GM12872 (cell line): Measurements from ENCODE around the gene NYNRIN.

ENCODE experiments used
- CTCF ChIP-seq: IDR thresholded peaks from 3 replicates; pipeline ENCODE4 v1.5.1; 2011; ENCODE audit warnings: low read depth, mild to moderate bottlenecking, low read length, moderate library complexity; ENCODE audit not compliant: insufficient read depth

NYNRIN gene

DNA sequence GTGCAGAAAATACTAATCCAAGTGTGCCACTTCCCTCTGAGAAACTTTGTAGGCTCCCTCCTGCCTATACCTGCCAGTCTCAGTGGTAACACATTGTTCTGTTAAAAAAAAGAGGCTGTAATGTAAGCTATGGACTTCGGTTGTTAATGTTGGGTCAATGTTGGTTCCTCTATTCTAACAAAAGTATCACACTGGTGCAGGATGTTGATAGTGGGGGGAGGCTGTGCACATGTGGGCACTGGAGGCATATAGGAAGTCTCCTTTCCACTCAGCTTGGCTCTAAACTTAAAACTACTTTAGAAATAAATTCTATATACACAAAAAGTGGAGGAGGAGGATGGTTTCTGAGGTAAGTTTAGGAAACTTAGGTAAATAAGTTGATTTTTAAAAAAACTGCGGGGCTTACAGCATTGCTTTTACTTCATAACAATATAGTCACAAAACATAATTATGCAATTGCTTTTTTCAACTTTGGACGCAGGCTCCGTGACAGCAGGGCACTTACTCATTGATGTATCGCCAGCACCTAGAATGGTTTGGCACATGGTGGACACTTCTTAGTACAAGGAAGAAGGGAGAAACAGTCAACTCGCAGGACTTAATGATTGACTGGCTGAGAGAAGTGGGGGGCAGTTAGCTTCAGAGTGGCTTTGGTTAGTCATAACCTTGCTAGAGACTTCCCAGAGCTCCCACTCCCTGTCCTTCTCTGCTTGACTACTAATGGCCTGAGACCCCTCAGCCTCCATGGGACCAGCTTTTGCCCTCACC, 7.9 kb upstream of the NYNRIN start:
- no peak for TF ChIP-seq CTCF

DNA sequence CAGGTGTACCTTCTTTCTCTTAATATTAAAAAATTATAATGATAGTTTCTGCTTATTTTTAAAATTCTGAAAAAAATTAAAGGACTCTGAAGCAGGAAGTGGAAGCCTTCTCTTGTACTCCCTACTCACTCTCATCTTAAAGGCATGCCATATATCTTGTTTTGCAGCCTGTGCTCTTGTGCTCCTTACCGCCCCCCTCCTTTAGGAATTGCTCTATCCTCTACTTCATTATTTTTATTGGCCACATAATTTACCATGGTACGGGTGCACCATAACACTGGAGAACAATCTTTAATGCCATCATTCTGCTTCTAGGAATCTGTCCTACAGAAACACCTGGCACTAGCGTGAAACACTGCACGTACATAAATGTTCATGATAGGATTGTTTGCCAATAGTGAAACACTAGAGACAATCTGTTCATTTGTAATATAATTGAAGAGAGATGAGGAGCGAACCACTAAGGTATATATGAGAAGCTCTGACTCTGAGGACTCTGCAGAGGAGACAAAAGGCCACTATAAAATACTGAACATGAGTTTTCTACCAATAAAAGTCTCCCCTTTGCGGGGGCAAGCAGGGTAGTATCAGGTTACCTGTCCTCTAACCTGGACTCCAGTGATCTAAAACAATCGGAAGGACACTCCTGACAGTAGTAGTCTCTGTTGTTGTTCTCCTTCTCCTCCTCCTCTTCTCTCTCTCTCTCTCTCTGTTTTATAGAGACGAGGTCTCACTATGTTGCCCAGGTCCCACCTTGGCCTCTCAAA, 6.3 kb upstream of the NYNRIN start:
- no peak for TF ChIP-seq CTCF

- TF ChIP-seq CTCF: no peak
Measured at GRCh38 chr14:24394275-24394674, 4.5 kb upstream of the NYNRIN start.

DNA sequence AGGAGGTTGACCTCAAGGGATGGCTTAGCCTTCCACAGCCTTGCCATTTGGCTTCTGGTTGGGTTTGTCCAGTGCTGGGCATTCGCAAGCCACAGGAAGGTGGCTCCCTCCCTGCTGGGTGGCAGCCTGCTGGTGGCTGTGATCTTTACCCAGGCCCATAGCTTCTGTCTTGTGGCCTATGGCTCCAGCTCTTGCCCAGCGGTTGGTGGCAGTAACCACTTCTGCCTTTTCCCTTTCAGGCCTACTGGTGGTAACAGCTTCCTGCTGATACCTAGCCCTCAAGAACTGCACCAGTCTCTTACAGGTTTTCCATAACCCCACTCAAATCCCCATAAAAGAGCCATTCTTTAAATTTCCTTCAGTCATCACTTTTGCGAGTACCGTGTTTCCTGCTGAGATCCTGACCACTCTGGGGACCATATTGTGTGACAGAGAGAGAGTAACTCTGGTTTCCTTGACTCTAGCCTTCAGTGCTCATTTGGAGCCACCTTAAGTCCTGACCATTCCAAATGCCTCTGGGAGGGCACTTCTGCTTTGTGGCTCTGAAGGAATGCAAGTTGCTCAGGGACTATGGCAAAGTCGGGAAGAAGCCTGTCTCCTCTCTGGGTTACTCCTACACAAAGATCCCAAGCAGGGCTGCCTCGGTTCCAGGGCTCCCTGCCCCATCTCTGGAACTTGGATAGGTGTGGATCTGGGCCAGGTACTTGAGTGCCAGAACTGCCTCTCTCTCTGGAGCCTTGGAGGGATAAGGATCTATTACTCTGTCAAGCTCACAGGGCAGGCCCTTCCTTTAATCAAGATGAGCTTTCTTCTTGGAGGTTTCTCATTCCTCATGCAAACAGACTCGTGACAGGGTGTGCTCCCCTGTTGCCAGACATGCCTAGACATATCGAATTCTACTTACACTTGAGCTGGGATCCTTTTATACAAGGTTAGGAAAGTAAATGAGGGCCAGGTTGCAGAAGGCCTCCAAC, 2.9 kb upstream of the NYNRIN start:
- no peak for TF ChIP-seq CTCF

- TF ChIP-seq CTCF: no peak
Measured at GRCh38 chr14:24397639-24398292, 1.0 kb upstream of the NYNRIN start.

DNA sequence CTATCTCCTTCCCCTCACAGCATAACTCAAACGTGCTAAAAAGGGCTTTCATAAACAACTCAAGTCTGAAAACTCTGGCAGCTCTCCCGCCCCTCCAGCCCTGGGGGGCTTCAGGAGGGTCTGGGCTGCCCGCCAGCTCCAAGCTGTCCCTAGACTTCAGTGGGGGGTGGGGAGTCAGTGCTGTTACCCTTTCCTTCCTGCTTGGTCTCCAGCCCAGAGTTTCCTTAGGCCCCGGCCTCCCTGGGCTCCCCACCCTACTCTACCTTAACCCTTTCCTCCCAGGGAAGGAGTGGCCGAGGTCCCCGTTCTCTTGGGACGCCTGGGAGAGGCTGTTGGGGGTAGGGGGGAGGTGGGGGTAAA, 530 bp upstream of the NYNRIN start:
- no peak for TF ChIP-seq CTCF

GRCh38 chr14:24399447-24399822, 632 bp downstream of the NYNRIN start:
- no peak for TF ChIP-seq CTCF
